Caco-2 (cell line): Measurements from ENCODE around the gene PAFAH1B2. TPM values are rescaled to one million over a fixed set of nuclear protein-coding genes. Genes with fewer than 3 reads are reported as not detected.

Experiments
- BruUV-seq: library from RNA; stranded (reverse); fragments of 400-500 nt; replicated peaks from 2 replicates; lab custom pipeline; 2021; lab: Mats Ljungman, UMichigan
- CTCF ChIA-PET: fragments of 300-600 bp; sonication (Branson Sonifier 250); formaldehyde crosslinking; loops from one replicate; lab custom pipeline; 2022; ENCODE audit warnings: antibody characterized with exemption; lab: Charles Lee
- POLR2A ChIA-PET: fragments of 300-600 bp; sonication (Branson Sonifier 250); formaldehyde crosslinking; loops from one replicate; lab custom pipeline; 2022; ENCODE audit warnings: antibody characterized with exemption; lab: Charles Lee
- DNase-seq, 2 experiments: peaks; one replicate each; pipeline versions ENCODE4 v3.0.0 to v3.0.0-alpha.2; 2020 to 2022
- H3K27me3 ChIP-seq: replicated peaks from 2 replicates; pipeline ENCODE4 v1.6.0; 2011; ENCODE audit warnings: low read length; ENCODE audit not compliant: control insufficient read depth, insufficient read depth
- H3K36me3 ChIP-seq: 2 replicates; pipeline ENCODE4 v1.5.1; 2011; ENCODE audit warnings: low read length; ENCODE audit not compliant: control insufficient read depth, insufficient read depth
- H3K4me1 ChIP-seq: fragments of 250-450 bp; sonication (Bioruptor Pico); 2 replicates; pipeline ENCODE4 v1.5.1; 2020; ENCODE audit warnings: mild to moderate bottlenecking
- H3K4me3 ChIP-seq: 2 replicates; pipeline ENCODE4 v1.5.1; 2011; ENCODE audit warnings: low read depth, mild to moderate bottlenecking, control low read depth, low read length
- H3K9me3 ChIP-seq: fragments of 250-450 bp; sonication (Bioruptor Pico); 2 replicates; pipeline ENCODE4 v1.5.1; 2020; ENCODE audit warnings: mild to moderate bottlenecking, moderate library complexity
- H3K27ac Mint-ChIP-seq: one replicate; pipeline ENCODE4 v1.8.0; 2022; ENCODE audit warnings: mixed read lengths; ENCODE audit not compliant: unreplicated experiment
- H3K27me3 Mint-ChIP-seq: one replicate; pipeline ENCODE4 v1.8.0; 2022; ENCODE audit warnings: mixed read lengths; ENCODE audit not compliant: insufficient read depth, unreplicated experiment
- H3K36me3 Mint-ChIP-seq: one replicate; pipeline ENCODE4 v1.8.0; 2022; ENCODE audit warnings: mild to moderate bottlenecking, mixed read lengths; ENCODE audit not compliant: insufficient read depth, unreplicated experiment
- H3K4me1 Mint-ChIP-seq: one replicate; pipeline ENCODE4 v1.8.0; 2022; ENCODE audit warnings: low read depth, mixed read lengths; ENCODE audit not compliant: unreplicated experiment
- H3K4me3 Mint-ChIP-seq: one replicate; pipeline ENCODE4 v1.8.0; 2022; ENCODE audit warnings: mild to moderate bottlenecking, moderate library complexity, mixed read lengths; ENCODE audit not compliant: unreplicated experiment
- H3K9me3 Mint-ChIP-seq: one replicate; pipeline ENCODE4 v1.8.0; 2022; ENCODE audit warnings: mixed read lengths; ENCODE audit not compliant: unreplicated experiment
- CTCF ChIP-seq, 2 experiments: fragments of 200-600 bp in 1 of 2; IDR thresholded peaks; 1 replicate in 1 of 2; 2 replicates in 1 of 2; pipeline versions ENCODE4 v1.5.1 to v1.8.0; 2011 to 2022; ENCODE audit warnings: antibody characterized with exemption in 1 of 2, control low read depth in 1 of 2, inconsistent platforms in 1 of 2, low read depth in 1 of 2, low read length in 1 of 2, mild to moderate bottlenecking in 1 of 2, moderate library complexity in 1 of 2; ENCODE audit not compliant: insufficient read depth in 1 of 2, severe bottlenecking in 1 of 2, unreplicated experiment in 1 of 2
- intact Hi-C: fragments of 100-400 bp; cut with micrococcal nuclease; formaldehyde crosslinking; loops from one replicate; pipeline ENCODE4 v1.10.0; 2022; ENCODE audit not compliant: unreplicated experiment
- total RNA-seq: library from RNA; stranded (reverse); gene quantifications from 2 replicates; pipeline ENCODE4 v1.2.3, GENCODE V29; 2022

Gene PAFAH1B2
- total RNA-seq, 1 experiment from 2014 or later, result 167 TPM

GRCh38 chr11:117098269-117099232, 45.5 kb upstream of the PAFAH1B2 start, which contains the start of gene SIK3:
TSS of gene SIK3 (minus strand) at chr11:117098428. CDS start at chr11:117098415, 13 bp downstream.
- Mint-ChIP-seq H3K4me1 (peaks cover 51% of the 10 kb centered on the region), H3K9me3 (no peaks in the 10 kb centered on the region), H3K4me3 (peak within 1 kb of the TSS; percentile 77), H3K27ac (peak within 1 kb of the TSS; percentile 99), H3K36me3 (peaks cover 17% of the 10 kb centered on the region), H3K27me3 (no peaks in the 10 kb centered on the region)
- POLR2A ChIA-PET, result interaction anchor here (0.7 to 2.0 kb wide), 9 partner anchors 22 to 315 kb away, joined by 3 to 23 read pairs (median 5); partner anchors contain the start of genes APOC3 and PAFAH1B2
- TF ChIP-seq CTCF (IDR thresholded peaks at IDR 0.05; ENCODE audit: insufficient read depth in 1 of 2, low read depth in 1 of 2, low read length in 1 of 2, severe bottlenecking in 1 of 2, unreplicated experiment in 1 of 2), result peak; percentile 82 to 92
- CTCF ChIA-PET, result interaction anchor here (0.6 to 3.4 kb wide), 23 partner anchors 7 to 366 kb away, joined by 3 to 18 read pairs (median 3); no protein-coding TSS in a partner anchor
- intact Hi-C loops, result loop anchor here (1.0 to 5.0 kb wide), 4 partner anchors 126 to 311 kb away; partner anchors contain the start of gene ZPR1
- BruUV-seq, result TSS peak; percentile 94
- peak; percentile 96 to 99 for DNase-seq
- Histone ChIP-seq H3K36me3 (0 out of 2 replicates have a peak, but pooled peaks cover 1% of the 10 kb centered on the region), H3K27me3 (no peaks in the 10 kb centered on the region), H3K4me3 (peak within 1 kb of the TSS; percentile 90), H3K9me3 (no peaks in the 10 kb centered on the region), H3K4me1 (peaks cover 46% of the 10 kb centered on the region)

GRCh38 chr11:117099696-117100095, 44.4 kb upstream of the PAFAH1B2 start:
- Mint-ChIP-seq H3K27me3 (no peaks in the 10 kb centered on the region), H3K27ac (peak overlapping the region; percentile 99), H3K36me3 (peaks cover 17% of the 10 kb centered on the region), H3K4me1 (peaks cover 44% of the 10 kb centered on the region), H3K4me3 (peak overlapping the region; percentile 77), H3K9me3 (no peaks in the 10 kb centered on the region)
- intact Hi-C loops, result loop anchor here (2.0 to 5.0 kb wide), 3 partner anchors 173 to 312 kb away; partner anchors contain the start of gene ZPR1
- Histone ChIP-seq H3K36me3 (0 out of 2 replicates have a peak, but pooled peaks cover under 1% of the 10 kb centered on the region), H3K27me3 (no peaks in the 10 kb centered on the region), H3K4me3 (no peak overlapping the region), H3K9me3 (no peaks in the 10 kb centered on the region), H3K4me1 (peaks cover 35% of the 10 kb centered on the region)
- CTCF ChIA-PET, result interaction anchor here (0.6 to 2.3 kb wide), 6 partner anchors 39 to 370 kb away, joined by 3 to 9 read pairs (median 6); partner anchors contain the start of gene PAFAH1B2
- BruUV-seq, result no TSS peak
- TF ChIP-seq CTCF (IDR thresholded peaks at IDR 0.05; ENCODE audit: insufficient read depth in 1 of 2, low read depth in 1 of 2, low read length in 1 of 2, severe bottlenecking in 1 of 2, unreplicated experiment in 1 of 2), result no peak
- POLR2A ChIA-PET, result interaction anchor here (0.5 kb wide), 1 partner anchor 211 kb away, joined by 3 read pairs; no protein-coding TSS in a partner anchor
- no peak for DNase-seq

- H3K4me3 Mint-ChIP-seq, result no peak overlapping the region
- peaks cover 35% of the 10 kb centered on the region for H3K4me1 Mint-ChIP-seq
- no peaks in the 10 kb centered on the region for H3K27me3 Mint-ChIP-seq
- POLR2A ChIA-PET, result no interaction called here
- peaks cover 17% of the 10 kb centered on the region for H3K36me3 Mint-ChIP-seq
- no peak for DNase-seq
- Histone ChIP-seq H3K4me1 (peaks cover 26% of the 10 kb centered on the region), H3K9me3 (no peaks in the 10 kb centered on the region), H3K27me3 (no peaks in the 10 kb centered on the region), H3K4me3 (no peak overlapping the region), H3K36me3 (no peaks in the 10 kb centered on the region)
- BruUV-seq, result no TSS peak
- no peaks in the 10 kb centered on the region for H3K9me3 Mint-ChIP-seq
- intact Hi-C loops, result no loop called here
- peak overlapping the region; percentile 99 for H3K27ac Mint-ChIP-seq
- CTCF ChIA-PET, result interaction anchor here (0.6 kb wide), 1 partner anchor 38 kb away, joined by 4 read pairs; no protein-coding TSS in a partner anchor
- no peak for TF ChIP-seq CTCF (IDR thresholded peaks at IDR 0.05; ENCODE audit: insufficient read depth in 1 of 2, low read depth in 1 of 2, low read length in 1 of 2, severe bottlenecking in 1 of 2, unreplicated experiment in 1 of 2)
Observed at GRCh38 chr11:117100556-117100955, 43.5 kb upstream of the PAFAH1B2 start.
